PC-3 (cell line): ENCODE data around the gene MGST3.

Experiments used
- EZH2 ChIP-seq: fragments of 300-600 bp; sonication (generic); IDR thresholded peaks from one replicate; pipeline ENCODE4 v1.6.1; 2017; ENCODE audit warnings: antibody characterized with exemption, mild to moderate bottlenecking, low read length; ENCODE audit not compliant: unreplicated experiment
- TF ChIP-seq, protein P1 (sequence below): fragments of 300-600 bp; sonication (generic); conservative IDR thresholded peaks from 2 replicates; pipeline ENCODE4 v1.5.1; 2017; ENCODE audit warnings: antibody characterized with exemption, low read depth, mild to moderate bottlenecking, low read length

- TF ChIP-seq, protein P1, sequence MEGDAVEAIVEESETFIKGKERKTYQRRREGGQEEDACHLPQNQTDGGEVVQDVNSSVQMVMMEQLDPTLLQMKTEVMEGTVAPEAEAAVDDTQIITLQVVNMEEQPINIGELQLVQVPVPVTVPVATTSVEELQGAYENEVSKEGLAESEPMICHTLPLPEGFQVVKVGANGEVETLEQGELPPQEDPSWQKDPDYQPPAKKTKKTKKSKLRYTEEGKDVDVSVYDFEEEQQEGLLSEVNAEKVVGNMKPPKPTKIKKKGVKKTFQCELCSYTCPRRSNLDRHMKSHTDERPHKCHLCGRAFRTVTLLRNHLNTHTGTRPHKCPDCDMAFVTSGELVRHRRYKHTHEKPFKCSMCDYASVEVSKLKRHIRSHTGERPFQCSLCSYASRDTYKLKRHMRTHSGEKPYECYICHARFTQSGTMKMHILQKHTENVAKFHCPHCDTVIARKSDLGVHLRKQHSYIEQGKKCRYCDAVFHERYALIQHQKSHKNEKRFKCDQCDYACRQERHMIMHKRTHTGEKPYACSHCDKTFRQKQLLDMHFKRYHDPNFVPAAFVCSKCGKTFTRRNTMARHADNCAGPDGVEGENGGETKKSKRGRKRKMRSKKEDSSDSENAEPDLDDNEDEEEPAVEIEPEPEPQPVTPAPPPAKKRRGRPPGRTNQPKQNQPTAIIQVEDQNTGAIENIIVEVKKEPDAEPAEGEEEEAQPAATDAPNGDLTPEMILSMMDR = no peak
- TF ChIP-seq EZH2 = no peak
These were observed 33.0 kb upstream of the MGST3 start for GRCh38 chr1:165597883-165598675.
